Ishikawa (cell line): ENCODE data around the gene SLC46A2.

Experiments used
- CEBPB ChIP-seq: IDR thresholded peaks from 2 replicates; pipeline ENCODE4 v1.6.1; 2012
- EGR1 ChIP-seq: IDR thresholded peaks from 2 replicates; pipeline ENCODE4 v1.6.1; 2012
- EP300 ChIP-seq: IDR thresholded peaks from 2 replicates; pipeline ENCODE4 v1.6.1; 2012; ENCODE audit warnings: borderline replicate concordance
- FOXM1 ChIP-seq: IDR thresholded peaks from 2 replicates; pipeline ENCODE4 v1.6.1; 2012; ENCODE audit warnings: low read depth, borderline replicate concordance
- MAX ChIP-seq: IDR thresholded peaks from 2 replicates; pipeline ENCODE4 v1.6.1; 2012
- NFIC ChIP-seq: IDR thresholded peaks from 2 replicates; pipeline ENCODE4 v1.6.1; 2012
- RAD21 ChIP-seq: IDR thresholded peaks from 2 replicates; pipeline ENCODE4 v1.6.1; 2012; ENCODE audit warnings: low read depth
- REST ChIP-seq: IDR thresholded peaks from 2 replicates; pipeline ENCODE4 v1.6.1; 2012; ENCODE audit warnings: low read depth, mild to moderate bottlenecking
- TAF1 ChIP-seq: IDR thresholded peaks from 2 replicates; pipeline ENCODE4 v1.6.1; 2012; ENCODE audit warnings: low read depth, mild to moderate bottlenecking
- TCF12 ChIP-seq: IDR thresholded peaks from 2 replicates; pipeline ENCODE4 v1.6.1; 2012; ENCODE audit warnings: low read depth
- YY1 ChIP-seq: IDR thresholded peaks from 2 replicates; pipeline ENCODE4 v1.6.1; 2012; ENCODE audit warnings: low read depth
- ZBTB7A ChIP-seq: IDR thresholded peaks from 2 replicates; pipeline ENCODE4 v1.6.1; 2012; ENCODE audit warnings: low read depth

- TF ChIP-seq RAD21 (no peak), NFIC (no peak), EP300 (no peak), YY1 (no peak), MAX (no peak), CEBPB (no peak), EGR1 (no peak), FOXM1 (no peak), ZBTB7A (no peak), TAF1 (no peak), REST (no peak), TCF12 (no peak)
Observed at GRCh38 chr9:112853882-112854585, 36.6 kb downstream of the SLC46A2 start.
